Breast epithelium (tissue), 3 donors: Measurements from ENCODE around the gene RFWD3.

ENCODE experiments used
- POLR2AphosphoS5 ChIP-seq, 3 donors: sonication (generic); formaldehyde crosslinking; IDR thresholded peaks; one replicate each; pipeline ENCODE4 v1.6.1; 2017; ENCODE audit warnings: antibody characterized with exemption in 3 of 3
- TF ChIP-seq, protein P1 (sequence below), 3 donors: fragments of 450-650 bp; IDR thresholded peaks; one replicate each; pipeline ENCODE4 v1.5.1; 2016 to 2017; ENCODE audit warnings: antibody characterized with exemption in 3 of 3, mild to moderate bottlenecking in 3 of 3, moderate library complexity in 3 of 3

- TF ChIP-seq, protein P1, sequence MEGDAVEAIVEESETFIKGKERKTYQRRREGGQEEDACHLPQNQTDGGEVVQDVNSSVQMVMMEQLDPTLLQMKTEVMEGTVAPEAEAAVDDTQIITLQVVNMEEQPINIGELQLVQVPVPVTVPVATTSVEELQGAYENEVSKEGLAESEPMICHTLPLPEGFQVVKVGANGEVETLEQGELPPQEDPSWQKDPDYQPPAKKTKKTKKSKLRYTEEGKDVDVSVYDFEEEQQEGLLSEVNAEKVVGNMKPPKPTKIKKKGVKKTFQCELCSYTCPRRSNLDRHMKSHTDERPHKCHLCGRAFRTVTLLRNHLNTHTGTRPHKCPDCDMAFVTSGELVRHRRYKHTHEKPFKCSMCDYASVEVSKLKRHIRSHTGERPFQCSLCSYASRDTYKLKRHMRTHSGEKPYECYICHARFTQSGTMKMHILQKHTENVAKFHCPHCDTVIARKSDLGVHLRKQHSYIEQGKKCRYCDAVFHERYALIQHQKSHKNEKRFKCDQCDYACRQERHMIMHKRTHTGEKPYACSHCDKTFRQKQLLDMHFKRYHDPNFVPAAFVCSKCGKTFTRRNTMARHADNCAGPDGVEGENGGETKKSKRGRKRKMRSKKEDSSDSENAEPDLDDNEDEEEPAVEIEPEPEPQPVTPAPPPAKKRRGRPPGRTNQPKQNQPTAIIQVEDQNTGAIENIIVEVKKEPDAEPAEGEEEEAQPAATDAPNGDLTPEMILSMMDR (IDR thresholded peaks at IDR 0.05) = no peak
- TF ChIP-seq POLR2AphosphoS5 (IDR thresholded peaks at IDR 0.05) = no peak
Observed at GRCh38 chr16:74711938-74712337, 45.3 kb upstream of the RFWD3 start.
